A549 treated with CpdA at 1 μM for 4 hours (cell line): Measurements from ENCODE around the gene TLR5. TPM values are rescaled to one million over a fixed set of nuclear protein-coding genes. Genes with fewer than 3 reads are reported as not detected.

Experiments used
- total RNA-seq: library from RNA; stranded (reverse); fragments of 200-300 nt; extraction: Qiagen RNA extraction; gene quantifications from 5 replicates; pipeline ENCODE4 v1.2.3, GENCODE V29; 2022; ENCODE audit warnings: low read depth

TLR5 gene, protein sequence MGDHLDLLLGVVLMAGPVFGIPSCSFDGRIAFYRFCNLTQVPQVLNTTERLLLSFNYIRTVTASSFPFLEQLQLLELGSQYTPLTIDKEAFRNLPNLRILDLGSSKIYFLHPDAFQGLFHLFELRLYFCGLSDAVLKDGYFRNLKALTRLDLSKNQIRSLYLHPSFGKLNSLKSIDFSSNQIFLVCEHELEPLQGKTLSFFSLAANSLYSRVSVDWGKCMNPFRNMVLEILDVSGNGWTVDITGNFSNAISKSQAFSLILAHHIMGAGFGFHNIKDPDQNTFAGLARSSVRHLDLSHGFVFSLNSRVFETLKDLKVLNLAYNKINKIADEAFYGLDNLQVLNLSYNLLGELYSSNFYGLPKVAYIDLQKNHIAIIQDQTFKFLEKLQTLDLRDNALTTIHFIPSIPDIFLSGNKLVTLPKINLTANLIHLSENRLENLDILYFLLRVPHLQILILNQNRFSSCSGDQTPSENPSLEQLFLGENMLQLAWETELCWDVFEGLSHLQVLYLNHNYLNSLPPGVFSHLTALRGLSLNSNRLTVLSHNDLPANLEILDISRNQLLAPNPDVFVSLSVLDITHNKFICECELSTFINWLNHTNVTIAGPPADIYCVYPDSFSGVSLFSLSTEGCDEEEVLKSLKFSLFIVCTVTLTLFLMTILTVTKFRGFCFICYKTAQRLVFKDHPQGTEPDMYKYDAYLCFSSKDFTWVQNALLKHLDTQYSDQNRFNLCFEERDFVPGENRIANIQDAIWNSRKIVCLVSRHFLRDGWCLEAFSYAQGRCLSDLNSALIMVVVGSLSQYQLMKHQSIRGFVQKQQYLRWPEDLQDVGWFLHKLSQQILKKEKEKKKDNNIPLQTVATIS
- 0.03 to 0.15 TPM (median 0.13 TPM) in 5 replicates for total RNA-seq

DNA sequence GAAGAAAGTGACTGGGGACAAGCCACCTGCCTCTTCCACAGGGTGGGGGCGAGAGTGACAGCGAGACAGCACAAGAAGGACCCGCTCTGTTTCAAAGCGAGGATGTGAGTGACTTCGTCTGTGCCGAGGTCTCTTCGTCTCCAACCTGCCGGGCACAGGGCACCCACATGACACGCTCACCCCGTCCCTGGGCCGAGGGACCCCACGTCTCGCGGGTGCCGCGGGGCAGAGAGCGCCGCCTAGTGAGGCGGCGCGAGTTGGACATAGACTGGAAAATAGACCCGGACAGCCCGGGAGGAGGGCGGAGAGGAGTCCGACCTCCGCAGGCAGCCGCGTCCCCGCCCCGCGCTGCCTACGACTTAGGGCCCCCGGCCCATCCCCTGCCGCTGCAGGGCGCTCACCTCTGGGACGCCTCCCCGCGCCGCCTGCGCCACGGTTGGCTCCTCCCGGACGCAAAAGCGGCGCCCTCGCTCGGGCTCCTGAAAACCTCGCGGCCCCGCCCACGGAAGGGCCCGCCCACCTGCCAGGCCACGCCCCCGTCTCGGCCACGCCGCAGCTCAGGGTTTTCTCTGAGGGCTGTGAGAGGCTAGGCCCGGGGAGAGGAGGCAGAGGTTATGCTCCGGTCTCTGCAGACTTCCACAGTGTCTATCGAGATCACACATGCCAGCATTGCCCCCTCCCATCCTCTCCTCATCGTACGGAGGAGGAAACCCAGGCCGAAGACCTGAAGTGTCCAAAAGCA, at the start of gene TLR5:
TSS of gene TLR5 (minus strand) at position 454 of the 742 bp plus-strand sequence. CDS start 30,217 bp downstream, outside the sequence.

Other genes with a start within 250 kb of the TLR5 start
- 0.44 to 1.1 TPM (median 0.82 TPM) in 5 replicates for gene SUSD4, start 220.9 kb upstream of the TLR5 start, total RNA-seq